ENCODE measurements around the gene TCF4.

Gene TCF4

GRCh38 chr18:55541571-55541970, 46.4 kb downstream of the TCF4 start:
- DNase-seq, result no peak

DNA sequence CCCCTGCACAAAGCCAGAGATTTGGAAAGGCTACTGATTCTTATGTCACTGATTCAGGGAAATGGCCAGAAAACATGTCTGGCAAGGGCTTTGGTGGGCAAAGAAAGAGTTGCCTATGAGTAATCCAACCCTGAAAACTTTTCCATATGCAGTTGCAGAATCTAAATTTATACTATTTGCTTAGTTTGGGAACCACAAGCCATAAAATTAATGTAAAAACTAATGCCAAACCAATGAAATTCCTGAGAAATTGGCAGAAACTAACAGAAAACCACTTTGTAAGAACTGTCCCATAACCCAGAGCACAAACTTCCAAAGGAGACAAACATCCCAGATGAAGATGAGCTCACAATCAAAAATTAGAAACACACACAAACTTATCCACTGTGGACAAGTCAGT, 48.8 kb downstream of the TCF4 start:
- DNase-seq, result no peak

GRCh38 chr18:55534996-55535395, 53.0 kb downstream of the TCF4 start:
- no peak for DNase-seq

- no peak for DNase-seq
Observed at GRCh38 chr18:55534547-55534946, 53.4 kb downstream of the TCF4 start.

DNA sequence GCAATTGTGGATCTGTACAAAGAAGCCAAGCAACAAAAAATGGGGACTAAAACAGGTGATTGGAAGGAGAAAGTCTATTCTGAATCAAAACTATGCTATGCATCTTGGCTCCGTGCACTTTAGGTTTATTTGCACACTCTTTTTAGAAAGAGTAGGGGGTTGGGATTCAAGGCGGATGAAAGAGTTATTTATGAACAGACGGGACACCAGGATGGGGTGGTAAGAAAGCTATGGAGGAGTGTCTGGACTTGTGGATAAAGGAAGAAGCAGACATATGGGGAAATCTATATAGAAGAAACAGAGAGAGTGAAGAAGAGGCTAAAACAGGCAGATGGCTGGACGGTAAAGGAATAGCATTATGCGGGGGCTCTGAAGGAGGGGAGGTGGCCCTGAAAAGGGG, 57.8 kb downstream of the TCF4 start:
- no peak for DNase-seq

DNA sequence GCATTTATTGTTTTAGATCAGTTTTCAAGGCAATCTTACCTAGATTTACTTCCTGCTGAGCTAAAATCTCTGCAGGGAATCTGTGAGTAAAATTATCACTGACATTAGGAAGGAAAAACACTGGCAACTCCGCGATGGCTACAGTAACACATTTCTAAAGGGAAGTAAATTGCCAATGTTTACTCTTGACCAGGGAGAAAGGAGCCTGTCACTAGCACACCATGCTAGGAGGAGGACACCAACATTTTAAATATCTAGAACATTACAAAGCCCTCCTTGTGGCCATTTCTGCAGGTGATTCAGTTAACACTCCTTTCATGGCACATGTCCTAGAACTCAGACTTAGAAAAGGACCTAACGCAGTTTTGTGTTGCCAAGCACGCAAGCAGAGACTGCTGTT, 58.4 kb downstream of the TCF4 start:
- DNase-seq, result no peak

GRCh38 chr18:55525845-55526244, 62.1 kb downstream of the TCF4 start:
- no peak for DNase-seq

DNA sequence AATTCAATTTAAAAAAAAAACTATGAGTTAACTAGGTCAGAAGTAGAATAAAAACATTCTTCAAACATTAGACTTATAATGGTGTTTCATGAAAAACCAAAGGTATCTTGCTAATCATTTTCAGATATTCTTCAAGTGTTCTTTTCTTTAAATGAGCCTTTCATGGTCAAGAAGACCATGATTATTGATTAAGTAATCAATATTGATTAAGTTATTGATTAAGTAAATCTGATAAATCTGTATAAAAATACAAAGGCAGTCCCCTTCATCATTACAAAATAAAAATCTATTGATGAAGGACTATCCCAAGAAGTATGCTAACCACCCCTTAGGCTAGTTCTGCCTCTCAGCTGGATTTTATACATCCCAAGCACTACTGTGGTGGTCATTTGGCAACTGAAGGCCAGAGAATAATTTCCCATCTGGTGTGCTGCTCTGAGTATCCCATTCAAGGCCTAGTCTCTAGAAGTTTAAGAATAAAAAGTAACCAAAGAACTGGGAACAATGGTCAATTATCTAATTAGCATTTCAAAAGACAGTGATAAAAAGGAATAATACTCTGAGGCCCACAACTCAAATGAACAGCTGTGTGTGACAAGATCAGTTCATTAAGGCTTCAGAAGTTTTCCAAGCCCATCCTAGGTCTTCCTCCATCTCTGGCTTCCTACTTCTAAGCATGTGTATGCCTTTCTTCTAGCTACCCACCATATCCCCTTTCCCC, 63.5 kb downstream of the TCF4 start:
- no peak for DNase-seq

- DNase-seq, result no peak
Observed at GRCh38 chr18:55523001-55523400, 65.0 kb downstream of the TCF4 start.

DNA sequence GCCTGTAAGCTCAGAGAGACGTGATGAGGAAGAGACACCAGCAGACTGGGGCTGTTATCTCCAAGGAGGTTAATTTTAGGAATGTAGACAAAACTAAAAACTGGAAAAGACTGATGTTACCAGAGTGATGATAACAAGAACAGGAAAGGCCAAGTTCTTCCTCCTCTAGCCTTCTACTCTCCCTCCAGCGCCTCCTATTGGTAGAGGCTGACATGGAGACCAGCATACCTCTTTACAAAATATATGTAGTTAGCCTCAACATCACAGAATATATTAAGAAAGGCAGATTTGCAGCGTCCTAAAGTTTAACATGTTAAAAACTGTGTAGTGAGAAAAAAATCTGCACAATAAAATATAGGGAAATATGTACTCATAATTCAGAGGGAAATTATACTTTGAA, 66.0 kb downstream of the TCF4 start:
- peak; percentile 4 for DNase-seq

DNA sequence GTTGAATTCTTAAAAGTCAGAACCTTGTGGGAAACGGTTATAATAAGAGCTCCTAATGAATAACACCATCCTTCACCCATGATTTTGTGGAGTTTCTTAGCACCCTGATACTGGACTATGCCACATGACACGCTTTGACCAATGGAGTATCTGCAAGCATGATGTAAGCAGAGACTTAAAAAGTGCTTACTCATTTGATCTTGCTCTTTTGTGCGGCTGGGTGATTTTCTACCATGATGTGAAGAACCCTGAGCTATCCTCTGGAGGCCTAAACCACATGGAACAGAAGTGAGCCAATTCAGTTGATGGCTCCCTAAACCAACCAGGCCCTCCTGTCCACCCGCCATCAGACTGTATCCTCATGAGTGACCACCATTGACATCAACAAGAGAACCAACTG, 70.9 kb downstream of the TCF4 start:
- DNase-seq, result no peak

GRCh38 chr18:55515941-55516710, 71.9 kb downstream of the TCF4 start:
- DNase-seq, result no peak

DNA sequence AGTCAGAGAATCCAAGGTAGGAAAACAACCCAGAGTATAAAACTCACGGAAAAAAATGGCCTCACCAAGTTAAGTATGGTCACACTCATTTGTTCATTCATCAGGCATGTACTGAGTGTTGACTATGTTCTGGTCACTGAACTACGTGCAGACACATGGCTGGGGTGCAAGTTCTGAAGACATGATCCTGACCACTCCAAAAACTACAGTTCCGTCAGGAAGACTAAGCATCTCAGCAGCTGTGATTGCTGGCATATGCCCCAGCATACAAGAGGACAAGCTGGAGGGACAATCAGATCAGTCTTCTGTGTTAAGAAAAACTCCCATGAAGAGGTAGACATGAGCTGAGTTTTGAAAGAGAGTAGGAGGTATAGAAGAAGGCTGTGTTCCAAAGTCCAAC, 72.8 kb downstream of the TCF4 start:
- DNase-seq, result no peak

DNA sequence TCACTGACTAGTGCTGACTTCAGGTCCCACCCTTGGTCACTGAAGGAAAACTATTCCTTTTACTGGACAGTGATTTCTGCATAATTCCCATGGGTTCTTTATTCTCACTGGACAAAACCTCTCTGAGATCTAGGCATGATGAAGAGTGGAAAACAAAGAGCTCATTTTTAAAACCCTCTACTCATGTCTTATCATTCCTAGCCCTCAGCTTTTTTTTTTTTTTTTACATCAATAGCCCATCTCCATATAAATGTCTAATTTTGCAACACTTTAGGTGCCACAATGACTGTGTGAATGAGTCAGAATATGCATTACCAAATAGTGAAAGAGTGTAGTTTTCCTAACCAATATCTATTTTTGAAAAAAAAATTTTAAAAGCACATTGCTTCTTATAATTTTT, 74.8 kb downstream of the TCF4 start:
- no peak for DNase-seq

DNA sequence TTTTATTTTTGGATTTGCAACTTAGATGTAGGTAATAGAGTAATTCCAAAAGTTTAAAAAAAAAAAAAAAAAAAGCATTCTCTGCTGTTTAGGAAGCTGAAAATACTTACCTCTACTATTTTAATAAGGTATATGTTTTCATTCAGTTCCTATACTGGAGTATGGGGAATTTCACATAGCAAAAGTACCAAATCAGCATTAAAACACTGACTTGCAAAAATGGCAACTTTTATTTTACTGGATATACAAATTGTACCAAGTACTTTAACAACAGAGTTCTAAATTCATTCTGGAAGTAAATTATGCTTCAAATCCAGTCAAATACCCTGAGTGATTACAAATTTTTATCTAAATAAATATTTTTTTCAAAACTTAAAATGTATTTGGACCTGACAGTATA, 76.7 kb downstream of the TCF4 start:
- no peak for DNase-seq

- peak; percentile 45 for DNase-seq
Observed at GRCh38 chr18:55510809-55511208, 77.2 kb downstream of the TCF4 start.

DNA sequence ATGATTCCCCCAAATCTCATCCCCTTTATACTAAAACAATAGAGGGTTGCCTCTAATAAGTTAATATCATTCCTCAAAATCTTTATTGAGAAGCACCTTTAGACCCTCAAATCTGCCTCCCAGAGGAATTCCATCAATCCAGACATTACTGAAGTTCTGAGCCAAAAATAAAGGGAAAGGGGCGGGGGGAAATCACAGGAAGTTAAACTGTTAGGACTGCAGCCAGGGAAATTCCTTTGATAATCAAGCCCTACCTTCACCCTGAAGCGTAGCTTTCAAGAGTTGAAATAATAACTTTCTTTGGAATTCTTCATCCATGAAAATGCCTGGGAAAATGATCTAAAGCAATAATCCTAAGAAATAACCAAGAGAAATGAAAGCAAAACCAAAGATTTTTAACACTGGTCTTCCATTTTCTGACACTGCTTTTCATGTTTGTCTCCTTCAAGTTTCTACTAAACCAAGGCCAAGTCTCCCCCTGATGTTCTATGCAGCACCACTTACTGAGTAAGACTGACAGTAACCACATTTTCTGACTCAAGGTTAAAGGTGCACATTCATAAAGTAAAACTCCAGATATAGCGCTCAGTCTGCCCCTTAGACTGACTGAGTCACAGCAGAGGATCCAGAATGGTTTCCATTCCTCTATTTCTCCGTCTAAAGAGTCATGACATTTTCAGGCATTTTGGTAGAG, 78.2 kb downstream of the TCF4 start:
- no peak for DNase-seq

GRCh38 chr18:55508651-55509050, 79.3 kb downstream of the TCF4 start:
- DNase-seq, result no peak

DNA sequence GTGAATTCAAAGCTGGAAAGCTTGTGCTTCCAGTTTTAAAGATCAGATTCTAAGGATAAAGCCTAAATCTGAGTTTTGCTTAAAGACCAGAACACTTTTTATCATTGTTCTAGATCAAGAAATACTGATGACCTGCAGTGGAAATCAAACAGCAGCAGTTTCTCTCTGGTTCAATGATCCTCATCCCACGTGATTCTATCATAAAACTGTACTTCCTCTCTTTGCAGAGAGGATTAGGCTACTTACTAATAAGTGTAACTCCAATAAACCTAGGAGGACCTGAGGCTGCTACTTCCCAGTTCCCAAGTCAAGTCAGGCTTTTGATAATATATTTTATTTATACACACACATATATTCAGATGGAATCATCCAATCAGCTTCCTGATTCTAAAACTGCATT, 81.9 kb downstream of the TCF4 start:
- no peak for DNase-seq

DNA sequence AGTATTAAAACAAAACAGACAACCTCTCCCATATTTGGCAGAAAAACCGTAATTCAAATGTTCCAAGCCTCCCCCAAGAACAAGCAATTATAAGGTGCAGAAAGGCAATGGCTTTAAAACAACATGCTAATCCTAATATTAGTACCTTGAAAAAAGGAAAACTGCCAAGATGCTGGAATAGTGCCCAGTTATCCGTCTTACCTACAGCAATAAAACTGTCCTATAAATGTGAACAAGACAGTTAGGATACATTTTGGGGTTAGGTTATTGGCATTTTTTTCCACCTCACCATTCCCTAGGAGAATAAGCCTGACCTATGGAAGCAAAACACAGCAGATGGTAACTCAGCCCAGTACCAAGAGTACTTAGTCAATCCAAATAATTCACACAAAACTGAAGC, 83.2 kb downstream of the TCF4 start:
- DNase-seq, result no peak

- no peak for DNase-seq
Observed at GRCh38 chr18:55503167-55503820, 84.7 kb downstream of the TCF4 start.

GRCh38 chr18:55501982-55502710, 85.8 kb downstream of the TCF4 start:
- DNase-seq, result no peak

GRCh38 chr18:55501579-55501978, 86.4 kb downstream of the TCF4 start:
- no peak for DNase-seq

All from CD4-positive, alpha-beta T cell treated with Interferon gamma for 1 hour (primary cell).